Measurements from ENCODE around the gene NHLH2. TPM values are rescaled to one million over a fixed set of nuclear protein-coding genes. Genes with fewer than 3 reads are reported as not detected.

Gene NHLH2
- total RNA-seq, 6 experiments from 2014 or later = not detected

- H3K27ac Mint-ChIP-seq = no peak overlapping the region
- no peak for TF ChIP-seq CTCF (IDR thresholded peaks at IDR 0.05)
- H3K4me1 Mint-ChIP-seq (ENCODE audit: low read depth) = no peaks in the 10 kb centered on the region
- peaks cover 8% of the 10 kb centered on the region; the same call in 1 of the 2 replicates for H3K9me3 Mint-ChIP-seq
- no peaks in the 10 kb centered on the region for H3K36me3 Mint-ChIP-seq (ENCODE audit: low read depth)
- peaks cover 37% of the 10 kb centered on the region for H3K27me3 Mint-ChIP-seq (ENCODE audit: insufficient read depth)
- no peak for DNase-seq
- H3K4me3 Mint-ChIP-seq = no peak overlapping the region
Measured at GRCh38 chr1:115791816-115792215, 49.1 kb downstream of the NHLH2 start.

GRCh38 chr1:115790846-115791245 is 50.1 kb downstream of the NHLH2 start:
- Mint-ChIP-seq H3K27me3 (ENCODE audit: insufficient read depth) (peaks cover 32% of the 10 kb centered on the region), H3K4me1 (ENCODE audit: low read depth) (no peaks in the 10 kb centered on the region), H3K4me3 (no peak overlapping the region), H3K9me3 (peaks cover 10% of the 10 kb centered on the region; the same call in 1 of the 2 replicates), H3K27ac (no peak overlapping the region), H3K36me3 (ENCODE audit: low read depth) (no peaks in the 10 kb centered on the region)
- no peak for DNase-seq
- no peak for TF ChIP-seq CTCF (IDR thresholded peaks at IDR 0.05)

GRCh38 chr1:115790356-115790755 is 50.6 kb downstream of the NHLH2 start:
- Mint-ChIP-seq H3K36me3 (ENCODE audit: low read depth) (no peaks in the 10 kb centered on the region), H3K27me3 (ENCODE audit: insufficient read depth) (peaks cover 32% of the 10 kb centered on the region), H3K4me1 (ENCODE audit: low read depth) (no peaks in the 10 kb centered on the region), H3K4me3 (no peak overlapping the region), H3K9me3 (peaks cover 10% of the 10 kb centered on the region; the same call in 1 of the 2 replicates), H3K27ac (no peak overlapping the region)
- no peak for DNase-seq
- no peak for TF ChIP-seq CTCF (IDR thresholded peaks at IDR 0.05)

Other genes with a start within 250 kb of the NHLH2 start
- gene VANGL1, start 199.2 kb downstream of the NHLH2 start, total RNA-seq (2021; fragmentation: NEBNext Ultra II Directional; extraction: Animal tissue kit (Norgen Biotek cat#: 25700)) = 10 to 100 TPM; 14.7 to 20.6 (median 18.5) TPM
- gene CASQ2, start 72.4 kb downstream of the NHLH2 start, total RNA-seq (2021; fragmentation: NEBNext Ultra II Directional; extraction: Animal tissue kit (Norgen Biotek cat#: 25700)) = not detected
- 1 to 10 TPM; 3.2 to 5.9 (median 4.1) TPM for gene SLC22A15, start 135.4 kb upstream of the NHLH2 start, total RNA-seq (2021; fragmentation: NEBNext Ultra II Directional; extraction: Animal tissue kit (Norgen Biotek cat#: 25700))

All from HFFc6 (cell line).